Brain microvascular endothelial cell (primary cell): Measurements from ENCODE around the gene CLIP4.

Source experiments
- DNase-seq: peaks from one replicate; pipeline ENCODE4 v3.0.0-alpha.2; 2020
- H3K27ac ChIP-seq: fragments of 250-450 bp; sonication (Bioruptor Pico); 2 replicates; pipeline ENCODE4 v1.5.1; 2020; ENCODE audit warnings: mild to moderate bottlenecking, moderate library complexity
- H3K27me3 ChIP-seq: fragments of 250-450 bp; sonication (Bioruptor Pico); replicated peaks from 2 replicates; pipeline ENCODE4 v1.5.1; 2020; ENCODE audit warnings: mild to moderate bottlenecking
- H3K36me3 ChIP-seq: fragments of 250-450 bp; sonication (Bioruptor Pico); replicated peaks from 2 replicates; pipeline ENCODE4 v1.5.1; 2020; ENCODE audit warnings: mild to moderate bottlenecking
- H3K4me3 ChIP-seq: 2 replicates; pipeline ENCODE4 v1.5.1; 2011; ENCODE audit warnings: low read depth, mild to moderate bottlenecking, control low read depth, low read length, moderate library complexity
- in situ Hi-C: cut with HindIII; loops from 2 replicates; pipeline ENCODE4 v1.10.0; 2017; ENCODE audit warnings: low sequenced_read_pairs, low pct_ligation_motif_present
- TF ChIP-seq, protein P1 (sequence below): IDR thresholded peaks from 2 replicates; pipeline ENCODE4 v1.5.1; 2011; ENCODE audit warnings: low read depth, mild to moderate bottlenecking, moderate library complexity, low read length, control low read depth, inconsistent platforms; ENCODE audit errors: missing control alignments

Gene CLIP4

GRCh38 chr2:29119211-29119610, 4.0 kb downstream of the CLIP4 start:
- no peak for DNase-seq
- no peak overlapping the region for H3K27ac ChIP-seq
- H3K4me3 ChIP-seq = no peak overlapping the region

DNA sequence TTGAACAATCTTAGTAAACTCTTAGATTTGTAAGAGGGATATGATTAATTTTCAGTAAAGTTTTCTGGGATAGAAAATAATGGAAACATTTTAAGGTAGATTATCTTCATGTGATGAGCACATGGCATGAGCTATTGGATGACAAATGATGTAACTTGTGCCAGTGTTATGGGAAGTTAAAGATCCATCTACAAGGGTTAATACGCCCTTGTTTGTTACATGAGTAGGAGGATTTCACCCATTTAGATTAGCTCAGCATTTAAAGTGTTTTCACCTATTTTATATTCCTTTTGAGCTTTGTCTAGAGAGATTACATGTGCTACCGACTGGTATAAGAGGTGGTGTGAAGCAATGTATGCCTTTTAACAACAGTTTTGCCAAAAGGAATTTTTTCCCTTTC, 5.6 kb downstream of the CLIP4 start:
- no peak overlapping the region for H3K27ac ChIP-seq
- no peak overlapping the region for H3K4me3 ChIP-seq
- H3K27me3 ChIP-seq = no peaks in the 10 kb centered on the region
- DNase-seq = no peak
- in situ Hi-C loops = no loop called here
- H3K36me3 ChIP-seq = peaks cover 2% of the 10 kb centered on the region
- TF ChIP-seq, protein P1, sequence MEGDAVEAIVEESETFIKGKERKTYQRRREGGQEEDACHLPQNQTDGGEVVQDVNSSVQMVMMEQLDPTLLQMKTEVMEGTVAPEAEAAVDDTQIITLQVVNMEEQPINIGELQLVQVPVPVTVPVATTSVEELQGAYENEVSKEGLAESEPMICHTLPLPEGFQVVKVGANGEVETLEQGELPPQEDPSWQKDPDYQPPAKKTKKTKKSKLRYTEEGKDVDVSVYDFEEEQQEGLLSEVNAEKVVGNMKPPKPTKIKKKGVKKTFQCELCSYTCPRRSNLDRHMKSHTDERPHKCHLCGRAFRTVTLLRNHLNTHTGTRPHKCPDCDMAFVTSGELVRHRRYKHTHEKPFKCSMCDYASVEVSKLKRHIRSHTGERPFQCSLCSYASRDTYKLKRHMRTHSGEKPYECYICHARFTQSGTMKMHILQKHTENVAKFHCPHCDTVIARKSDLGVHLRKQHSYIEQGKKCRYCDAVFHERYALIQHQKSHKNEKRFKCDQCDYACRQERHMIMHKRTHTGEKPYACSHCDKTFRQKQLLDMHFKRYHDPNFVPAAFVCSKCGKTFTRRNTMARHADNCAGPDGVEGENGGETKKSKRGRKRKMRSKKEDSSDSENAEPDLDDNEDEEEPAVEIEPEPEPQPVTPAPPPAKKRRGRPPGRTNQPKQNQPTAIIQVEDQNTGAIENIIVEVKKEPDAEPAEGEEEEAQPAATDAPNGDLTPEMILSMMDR = no peak

More at GRCh38 chr2:29119211-29119610, 4.0 kb downstream of the CLIP4 start:
- Histone ChIP-seq H3K27me3 (no peaks in the 10 kb centered on the region), H3K36me3 (no peaks in the 10 kb centered on the region)
- TF ChIP-seq, protein P1 = no peak
- in situ Hi-C loops = no loop called here

- Histone ChIP-seq H3K27ac (peak overlapping the region; percentile 92), H3K36me3 (peaks cover 2% of the 10 kb centered on the region)
Observed at GRCh38 chr2:29123617-29124349, 8.6 kb downstream of the CLIP4 start.

DNA sequence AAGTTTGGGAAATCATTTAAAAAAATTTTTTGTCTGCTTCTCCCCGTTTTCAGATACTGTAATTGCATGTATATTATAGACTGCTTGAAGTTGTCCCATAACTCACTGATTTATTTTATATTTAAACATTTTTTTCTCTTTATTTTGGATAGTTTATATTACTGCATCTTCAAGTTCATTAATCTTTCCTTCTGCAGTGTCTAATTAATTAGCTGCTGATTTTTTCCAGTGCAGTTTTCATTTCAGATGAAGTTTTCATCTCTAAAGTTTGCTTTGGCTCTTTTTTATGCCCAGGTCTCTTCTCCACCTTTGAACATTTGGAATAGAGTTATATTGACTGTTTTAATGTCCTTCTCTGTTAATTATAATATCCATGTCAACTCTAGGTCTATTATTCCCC, 9.3 kb downstream of the CLIP4 start:
- in situ Hi-C loops = no loop called here
- TF ChIP-seq, protein P1 = no peak
- Histone ChIP-seq H3K36me3 (peaks cover 2% of the 10 kb centered on the region), H3K27me3 (no peaks in the 10 kb centered on the region), H3K4me3 (no peak overlapping the region), H3K27ac (peak overlapping the region; percentile 92)
- no peak for DNase-seq

More at GRCh38 chr2:29123617-29124349, 8.6 kb downstream of the CLIP4 start:
- TF ChIP-seq, protein P1 = no peak
- no peaks in the 10 kb centered on the region for H3K27me3 ChIP-seq
- in situ Hi-C loops = no loop called here
- DNase-seq = peak; percentile 78
- no peak overlapping the region for H3K4me3 ChIP-seq

DNA sequence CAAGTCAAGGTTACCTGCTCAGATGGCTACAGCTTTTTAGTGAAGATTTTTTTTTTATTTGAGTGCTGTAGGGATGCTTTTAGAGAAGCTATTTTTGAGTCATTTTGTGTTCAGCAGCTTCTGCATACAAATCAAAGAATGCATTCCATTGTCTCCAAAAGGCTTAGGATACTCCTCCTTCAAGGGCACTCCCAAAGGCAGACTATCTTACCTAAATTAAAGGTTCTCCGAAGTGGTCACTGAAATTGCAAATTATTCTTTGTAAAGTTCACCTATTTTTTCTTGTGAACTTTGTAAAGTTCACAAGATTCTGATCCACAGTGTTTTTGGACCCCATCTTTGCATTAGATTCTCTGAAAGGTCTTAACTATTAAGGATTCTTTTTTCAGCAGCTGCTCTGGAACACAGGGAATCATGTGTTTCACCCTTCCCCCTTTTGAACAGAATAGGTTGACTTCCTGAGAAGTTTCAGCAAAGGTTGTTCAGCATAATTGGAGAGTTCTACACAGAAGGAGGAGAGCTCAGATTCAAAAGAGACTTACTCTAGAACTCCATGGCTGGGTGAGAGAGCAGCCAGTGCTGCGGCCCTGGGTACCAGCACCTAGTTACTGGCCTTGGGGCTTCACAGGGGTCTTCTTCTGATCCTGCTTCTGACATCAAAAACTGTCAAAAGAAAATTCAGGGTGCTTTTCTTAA, 14.5 kb downstream of the CLIP4 start:
- in situ Hi-C loops = no loop called here
- H3K4me3 ChIP-seq = no peak overlapping the region
- DNase-seq = no peak

More for the DNA sequence above, 14.5 kb downstream of the CLIP4 start:
- Histone ChIP-seq H3K27ac (peak overlapping the region; percentile 65), H3K36me3 (peaks cover 9% of the 10 kb centered on the region), H3K27me3 (no peaks in the 10 kb centered on the region)
- TF ChIP-seq, protein P1 = no peak
